IPS-NIHi11 (cell line): Measurements from ENCODE around the gene MS4A3.
"Not testable (repeated sequence)": the region's sequence is repeated elsewhere in the genome, so short reads cannot be mapped to it uniquely, and the experiment has no call there.

ENCODE experiments used
- DNase-seq: peaks from one replicate; pipeline ENCODE4 v3.0.0; 2012; ENCODE audit warnings: mixed read lengths, low spot score

Gene MS4A3

GRCh38 chr11:60095477-60096120 lies 39.1 kb downstream of the MS4A3 start:
- no peak for DNase-seq

DNA sequence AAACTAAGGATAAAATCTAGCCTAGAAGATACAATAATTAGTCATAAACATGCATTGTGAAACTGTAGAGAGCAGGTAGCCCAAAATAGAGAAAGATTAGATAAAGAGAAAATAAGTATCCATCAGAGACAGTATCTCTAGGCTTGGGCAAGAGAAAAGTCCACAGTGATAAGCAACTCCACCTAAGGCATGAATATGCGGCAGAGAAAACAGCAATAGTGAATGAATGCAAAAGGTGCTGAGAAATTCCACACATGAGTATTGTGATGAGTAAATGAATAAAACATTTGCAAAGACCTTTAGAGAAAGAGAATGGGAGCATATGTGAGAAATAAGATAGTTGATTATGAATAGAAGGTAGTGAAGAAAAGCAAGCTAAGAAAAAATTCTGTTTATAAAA lies 40.7 kb downstream of the MS4A3 start:
- DNase-seq = no peak

DNA sequence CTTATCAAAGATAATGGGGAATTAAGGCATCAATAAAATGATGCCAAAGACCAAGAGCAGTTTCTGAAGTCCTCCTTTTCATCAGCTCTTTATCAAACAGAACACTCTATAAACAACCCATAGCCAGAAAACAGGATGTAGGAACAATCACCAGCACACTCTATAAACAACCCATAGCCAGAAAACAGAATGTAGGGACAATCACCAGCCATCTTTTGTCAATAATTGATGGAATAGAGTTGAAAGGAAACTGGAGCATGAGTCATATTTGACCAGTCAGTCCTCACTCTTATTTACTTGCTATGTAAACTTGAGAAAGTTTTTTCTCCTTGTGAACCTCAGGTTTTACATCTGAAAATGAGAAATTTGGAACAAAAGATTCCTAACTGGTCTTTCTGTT lies 42.0 kb downstream of the MS4A3 start:
- no peak for DNase-seq

- no peak for DNase-seq
Measured at GRCh38 chr11:60100516-60100915, 44.1 kb downstream of the MS4A3 start.

DNA sequence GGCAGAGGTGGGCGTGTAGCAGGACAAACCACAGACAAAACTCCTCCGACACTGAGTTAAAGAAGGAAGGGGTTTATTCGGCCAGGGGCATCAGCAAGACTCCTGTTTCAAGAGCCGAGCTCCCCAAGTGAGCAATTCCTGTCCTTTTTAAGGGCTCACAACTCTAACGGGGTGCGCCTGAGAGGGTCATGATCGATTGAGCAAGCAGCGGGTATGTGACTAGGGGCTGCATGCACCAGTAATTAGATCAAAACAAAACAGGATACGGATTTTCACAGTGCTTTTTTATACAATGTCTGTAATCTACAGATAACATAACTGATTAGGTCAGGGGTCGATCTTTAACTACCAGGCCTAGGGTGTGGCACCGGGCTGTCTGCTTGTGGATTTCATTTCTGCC lies 44.9 kb downstream of the MS4A3 start:
- DNase-seq = not testable (repeated sequence)

DNA sequence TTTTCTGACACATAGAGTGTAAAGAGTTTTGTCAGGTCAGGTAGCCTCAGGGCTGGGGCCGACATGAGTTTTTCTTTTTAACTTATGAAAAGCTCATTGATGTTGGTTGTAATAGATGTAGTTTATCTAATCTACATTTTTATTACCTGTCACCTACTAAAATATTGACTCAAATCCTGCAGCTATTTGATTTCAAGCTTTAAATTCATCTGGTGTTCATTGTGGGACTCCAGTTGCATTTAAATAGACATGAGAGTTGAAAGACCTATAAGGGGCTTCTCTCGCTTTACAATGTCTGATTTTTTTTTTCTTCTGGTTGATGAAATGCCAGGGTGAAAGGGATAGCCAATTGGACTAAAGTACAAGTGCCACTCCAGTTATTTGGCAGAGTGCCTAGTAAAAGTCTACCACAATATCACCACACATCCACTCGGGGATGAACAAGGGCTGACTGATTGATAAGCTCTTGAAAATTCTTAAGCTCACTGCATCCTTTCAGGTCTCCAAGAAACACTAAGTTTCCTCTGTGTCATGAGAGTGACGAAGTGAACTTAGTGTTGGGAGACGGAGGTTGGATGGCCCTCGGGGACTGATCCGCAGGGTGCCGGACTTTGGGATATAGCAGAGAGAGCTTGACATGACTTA lies 48.1 kb downstream of the MS4A3 start:
- DNase-seq = not testable (repeated sequence)

- DNase-seq = not testable (repeated sequence)
Measured at GRCh38 chr11:60108631-60109030, 52.2 kb downstream of the MS4A3 start.

DNA sequence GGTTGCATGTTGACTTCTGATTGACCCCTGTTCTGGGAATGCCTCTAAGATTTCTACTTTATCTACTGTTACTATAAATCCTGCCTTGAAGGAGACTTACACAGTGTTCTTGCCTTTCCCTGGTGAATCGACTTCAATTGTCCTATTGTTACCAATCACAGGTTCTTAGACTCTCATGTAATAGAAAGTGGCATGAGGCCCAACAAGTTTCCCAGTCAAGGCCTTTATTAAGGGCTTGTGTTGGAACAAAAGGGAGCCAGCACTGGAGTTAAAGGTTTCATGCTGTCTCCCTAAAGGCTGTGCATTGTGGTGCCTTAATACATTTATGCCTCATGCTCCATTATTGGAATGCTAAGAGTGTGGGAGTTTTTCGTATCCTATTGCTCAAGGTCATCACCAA lies 55.3 kb downstream of the MS4A3 start:
- no peak for DNase-seq

DNA sequence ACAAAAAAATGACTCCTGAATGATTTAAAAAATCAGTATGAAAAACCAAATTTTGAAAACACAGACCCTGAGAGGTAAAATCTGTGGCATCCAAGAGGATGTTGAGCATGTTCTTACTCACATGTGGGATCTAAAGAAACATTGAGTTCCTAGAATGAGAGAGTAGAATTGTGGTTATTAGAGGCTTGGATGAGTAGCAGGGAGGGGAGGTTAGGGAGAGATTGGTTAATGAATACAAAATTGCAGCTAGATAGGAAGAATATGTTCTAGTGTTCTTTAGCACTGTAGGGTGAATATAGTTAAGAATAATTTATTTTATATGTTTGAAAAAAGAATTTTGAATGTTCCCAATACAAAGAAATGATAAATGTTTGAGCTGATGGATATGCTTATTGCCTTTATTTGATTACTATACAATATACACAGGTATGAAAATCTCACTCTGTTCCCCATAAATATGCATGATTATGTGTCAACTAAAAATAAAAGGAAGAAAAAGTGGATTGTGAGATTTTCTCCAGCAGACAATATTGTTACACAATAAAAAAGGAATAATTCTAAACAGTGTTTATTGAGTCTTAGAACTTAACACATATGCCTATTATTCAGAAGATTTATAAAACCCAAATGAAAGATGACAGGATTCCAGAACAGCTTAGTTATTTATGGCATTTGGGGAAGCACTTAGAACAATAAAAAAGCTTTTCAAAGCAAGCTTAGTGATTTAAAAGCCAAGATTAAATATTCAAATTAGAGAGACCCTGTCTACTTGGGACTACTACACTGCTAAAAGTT lies 60.7 kb downstream of the MS4A3 start:
- no peak for DNase-seq

DNA sequence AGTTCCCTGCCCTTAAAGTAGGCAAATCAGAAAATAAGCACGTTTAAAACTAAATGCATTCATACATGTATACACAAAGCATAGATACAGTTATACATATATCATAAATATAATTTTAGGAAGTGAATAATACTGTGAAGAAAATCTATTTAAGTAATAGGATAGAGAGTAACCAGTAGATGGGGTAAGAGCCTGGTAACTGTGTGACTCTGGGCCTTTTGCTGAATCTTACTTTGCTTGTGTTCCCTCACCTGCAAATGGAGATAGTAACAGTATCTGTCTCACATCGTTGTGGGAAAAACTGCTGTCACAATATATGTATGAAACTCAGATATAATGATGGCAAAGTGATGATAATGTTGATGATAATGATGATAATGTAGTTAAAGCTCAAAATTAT lies 61.9 kb downstream of the MS4A3 start:
- no peak for DNase-seq

GRCh38 chr11:60119710-60120109 lies 63.2 kb downstream of the MS4A3 start:
- DNase-seq = no peak
